Measurements from ENCODE around the gene PTTG2.

Gene PTTG2

GRCh38 chr4:37935026-37935425 is 25.2 kb upstream of the PTTG2 start:
- Histone ChIP-seq H3K27me3 (ENCODE audit: insufficient read depth, low read length) (no peaks in the 10 kb centered on the region), H3K27ac (ENCODE audit: low read depth, low read length) (no peak overlapping the region), H3K36me3 (ENCODE audit: insufficient read depth, low read length) (no peaks in the 10 kb centered on the region), H3K4me3 (ENCODE audit: low read length) (no peak overlapping the region), H3K9ac (ENCODE audit: low read depth, low read length) (no peak overlapping the region), H3K9me3 (ENCODE audit: insufficient read depth, low read depth, low read length) (no peaks in the 10 kb centered on the region), H3K4me1 (ENCODE audit: insufficient read depth, low read length) (no peaks in the 10 kb centered on the region)
- WGBS: 83% methylated on average over 4 of the region's 4 CpGs

- Histone ChIP-seq H3K27ac (ENCODE audit: low read depth, low read length) (no peak overlapping the region), H3K9me3 (ENCODE audit: insufficient read depth, low read depth, low read length) (no peaks in the 10 kb centered on the region), H3K4me1 (ENCODE audit: insufficient read depth, low read length) (no peaks in the 10 kb centered on the region), H3K36me3 (ENCODE audit: insufficient read depth, low read length) (no peaks in the 10 kb centered on the region), H3K9ac (ENCODE audit: low read depth, low read length) (no peak overlapping the region), H3K27me3 (ENCODE audit: insufficient read depth, low read length) (no peaks in the 10 kb centered on the region), H3K4me3 (ENCODE audit: low read length) (no peak overlapping the region)
- WGBS: 69% methylated on average over 7 of the region's 7 CpGs
These were observed 23.2 kb upstream of the PTTG2 start for GRCh38 chr4:37936889-37937498.

GRCh38 chr4:37938208-37938607 is 22.0 kb upstream of the PTTG2 start:
- Histone ChIP-seq H3K9me3 (ENCODE audit: insufficient read depth, low read depth, low read length) (no peaks in the 10 kb centered on the region), H3K27ac (ENCODE audit: low read depth, low read length) (no peak overlapping the region), H3K27me3 (ENCODE audit: insufficient read depth, low read length) (no peaks in the 10 kb centered on the region), H3K36me3 (ENCODE audit: insufficient read depth, low read length) (no peaks in the 10 kb centered on the region), H3K4me3 (ENCODE audit: low read length) (no peak overlapping the region), H3K9ac (ENCODE audit: low read depth, low read length) (no peak overlapping the region), H3K4me1 (ENCODE audit: insufficient read depth, low read length) (no peaks in the 10 kb centered on the region)
- WGBS: 100% methylated on average over 1 of the region's 3 CpGs

- no peaks in the 10 kb centered on the region for H3K27me3 ChIP-seq (ENCODE audit: insufficient read depth, low read length)
- H3K36me3 ChIP-seq (ENCODE audit: insufficient read depth, low read length): no peaks in the 10 kb centered on the region
- H3K27ac ChIP-seq (ENCODE audit: low read depth, low read length): no peak overlapping the region
- no peak overlapping the region for H3K4me3 ChIP-seq (ENCODE audit: low read length)
- no peaks in the 10 kb centered on the region for H3K9me3 ChIP-seq (ENCODE audit: insufficient read depth, low read depth, low read length)
- no peaks in the 10 kb centered on the region for H3K4me1 ChIP-seq (ENCODE audit: insufficient read depth, low read length)
- no peak overlapping the region for H3K9ac ChIP-seq (ENCODE audit: low read depth, low read length)
- 86% methylated on average over 9 of the region's 10 CpGs for WGBS
These were observed 13.6 kb upstream of the PTTG2 start for GRCh38 chr4:37946503-37947179.

- no peak overlapping the region for H3K9ac ChIP-seq (ENCODE audit: low read depth, low read length)
- no peaks in the 10 kb centered on the region for H3K4me1 ChIP-seq (ENCODE audit: insufficient read depth, low read length)
- H3K27ac ChIP-seq (ENCODE audit: low read depth, low read length): no peak overlapping the region
- 96% methylated on average over 4 of the region's 4 CpGs for WGBS
- H3K36me3 ChIP-seq (ENCODE audit: insufficient read depth, low read length): no peaks in the 10 kb centered on the region
- H3K9me3 ChIP-seq (ENCODE audit: insufficient read depth, low read depth, low read length): no peaks in the 10 kb centered on the region
- H3K27me3 ChIP-seq (ENCODE audit: insufficient read depth, low read length): no peaks in the 10 kb centered on the region
- no peak overlapping the region for H3K4me3 ChIP-seq (ENCODE audit: low read length)
These were observed 11.7 kb upstream of the PTTG2 start for GRCh38 chr4:37948542-37948941.

GRCh38 chr4:37949636-37950426 is 10.4 kb upstream of the PTTG2 start:
- no peak overlapping the region for H3K27ac ChIP-seq (ENCODE audit: low read depth, low read length)
- H3K36me3 ChIP-seq (ENCODE audit: insufficient read depth, low read length): no peaks in the 10 kb centered on the region
- H3K9me3 ChIP-seq (ENCODE audit: insufficient read depth, low read depth, low read length): no peaks in the 10 kb centered on the region
- H3K4me1 ChIP-seq (ENCODE audit: insufficient read depth, low read length): no peaks in the 10 kb centered on the region
- no peak overlapping the region for H3K4me3 ChIP-seq (ENCODE audit: low read length)
- WGBS: 91% methylated on average over 9 of the region's 9 CpGs
- no peaks in the 10 kb centered on the region for H3K27me3 ChIP-seq (ENCODE audit: insufficient read depth, low read length)
- H3K9ac ChIP-seq (ENCODE audit: low read depth, low read length): no peak overlapping the region

GRCh38 chr4:37951461-37952352 is 8.5 kb upstream of the PTTG2 start:
- 93% methylated on average over 10 of the region's 10 CpGs for WGBS

GRCh38 chr4:37953156-37953555 is 7.0 kb upstream of the PTTG2 start:
- Histone ChIP-seq H3K4me3 (ENCODE audit: low read length) (no peak overlapping the region), H3K27me3 (ENCODE audit: insufficient read depth, low read length) (no peaks in the 10 kb centered on the region), H3K4me1 (ENCODE audit: insufficient read depth, low read length) (no peaks in the 10 kb centered on the region), H3K9me3 (ENCODE audit: insufficient read depth, low read depth, low read length) (no peaks in the 10 kb centered on the region), H3K36me3 (ENCODE audit: insufficient read depth, low read length) (no peaks in the 10 kb centered on the region), H3K27ac (ENCODE audit: low read depth, low read length) (no peak overlapping the region), H3K9ac (ENCODE audit: low read depth, low read length) (no peak overlapping the region)
- WGBS: 90% methylated on average over 1 of the region's 1 CpG

More at GRCh38 chr4:37951461-37952352, 8.5 kb upstream of the PTTG2 start:
- Histone ChIP-seq H3K9ac (ENCODE audit: low read depth, low read length) (no peak overlapping the region), H3K36me3 (ENCODE audit: insufficient read depth, low read length) (no peaks in the 10 kb centered on the region), H3K4me3 (ENCODE audit: low read length) (no peak overlapping the region), H3K27ac (ENCODE audit: low read depth, low read length) (no peak overlapping the region), H3K9me3 (ENCODE audit: insufficient read depth, low read depth, low read length) (no peaks in the 10 kb centered on the region), H3K27me3 (ENCODE audit: insufficient read depth, low read length) (no peaks in the 10 kb centered on the region), H3K4me1 (ENCODE audit: insufficient read depth, low read length) (no peaks in the 10 kb centered on the region)

GRCh38 chr4:37953620-37954293 is 6.4 kb upstream of the PTTG2 start:
- no peaks in the 10 kb centered on the region for H3K27me3 ChIP-seq (ENCODE audit: insufficient read depth, low read length)
- no peak overlapping the region for H3K4me3 ChIP-seq (ENCODE audit: low read length)
- H3K9ac ChIP-seq (ENCODE audit: low read depth, low read length): no peak overlapping the region
- 88% methylated on average over 7 of the region's 7 CpGs for WGBS
- H3K4me1 ChIP-seq (ENCODE audit: insufficient read depth, low read length): no peaks in the 10 kb centered on the region
- no peaks in the 10 kb centered on the region for H3K9me3 ChIP-seq (ENCODE audit: insufficient read depth, low read depth, low read length)
- H3K36me3 ChIP-seq (ENCODE audit: insufficient read depth, low read length): no peaks in the 10 kb centered on the region
- no peak overlapping the region for H3K27ac ChIP-seq (ENCODE audit: low read depth, low read length)

- H3K27me3 ChIP-seq (ENCODE audit: insufficient read depth, low read length): no peaks in the 10 kb centered on the region
- no peaks in the 10 kb centered on the region for H3K36me3 ChIP-seq (ENCODE audit: insufficient read depth, low read length)
- H3K9me3 ChIP-seq (ENCODE audit: insufficient read depth, low read depth, low read length): no peaks in the 10 kb centered on the region
- no peak overlapping the region for H3K9ac ChIP-seq (ENCODE audit: low read depth, low read length)
- H3K4me1 ChIP-seq (ENCODE audit: insufficient read depth, low read length): no peaks in the 10 kb centered on the region
- no peak overlapping the region for H3K27ac ChIP-seq (ENCODE audit: low read depth, low read length)
- no peak overlapping the region for H3K4me3 ChIP-seq (ENCODE audit: low read length)
- WGBS: 95% methylated on average over 3 of the region's 4 CpGs
These were observed 3.3 kb upstream of the PTTG2 start for GRCh38 chr4:37956941-37957340.
